GM21576 (cell line): ENCODE measurements around the gene DNMT3B.

Experiments used
- ATAC-seq: cut with Tn5 transposase; IDR thresholded peaks from one replicate; pipeline ENCODE4 v1.9.1; 2021; ENCODE audit warnings: mild to moderate bottlenecking, moderate library complexity; ENCODE audit not compliant: unreplicated experiment

DNMT3B gene

DNA sequence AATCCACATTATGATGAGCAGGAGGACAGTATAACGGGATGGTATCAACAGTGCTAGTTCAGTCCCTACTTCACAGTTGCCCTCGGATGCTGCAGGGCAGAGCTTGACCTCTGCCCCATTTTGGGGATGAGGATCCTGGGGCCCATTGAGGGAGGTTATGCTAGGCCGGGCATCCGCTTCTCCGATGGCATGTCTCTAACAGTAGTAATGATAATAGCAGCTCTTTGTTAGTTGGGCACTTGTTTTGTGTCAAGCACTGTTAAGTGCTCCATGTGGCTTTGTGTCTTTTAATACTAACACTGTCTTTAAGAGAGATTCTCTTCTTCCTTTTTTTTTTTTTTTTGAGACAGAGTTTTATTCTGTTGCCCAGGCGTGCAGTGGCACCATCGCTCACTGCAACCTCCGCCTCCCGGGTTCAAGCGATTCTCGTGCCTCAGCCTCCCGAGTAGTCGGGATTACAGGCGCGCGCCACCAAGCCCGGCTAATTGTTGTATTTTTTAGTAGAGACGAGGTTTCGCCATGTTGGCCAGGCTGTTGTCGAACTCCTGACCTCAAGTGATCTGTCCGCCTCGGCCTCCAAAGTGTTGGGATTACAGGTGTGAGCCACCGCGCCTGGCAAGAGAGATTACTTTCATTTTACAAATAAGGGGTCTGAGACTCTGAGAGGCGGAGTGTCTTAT lies 58.7 kb downstream of the DNMT3B start:
- no peak for ATAC-seq

DNA sequence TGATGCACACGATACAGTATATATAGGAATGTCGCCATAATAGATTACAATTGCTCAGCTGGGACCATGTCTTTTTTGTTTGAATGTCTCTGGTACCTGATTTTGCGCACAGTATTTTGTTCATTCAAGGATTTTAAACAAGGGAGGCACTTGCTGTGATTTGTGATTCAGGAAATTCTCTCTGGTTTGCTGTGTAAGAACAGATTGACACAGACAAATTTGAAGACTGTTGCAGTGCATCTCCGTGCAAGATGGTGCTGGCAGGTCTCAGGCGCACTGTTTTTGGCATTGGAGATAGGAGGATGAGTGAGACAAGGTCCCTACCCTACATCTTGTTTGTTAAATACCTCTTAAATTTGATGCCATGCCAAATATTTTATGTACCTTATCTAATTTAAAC lies 60.0 kb downstream of the DNMT3B start:
- no peak for ATAC-seq

DNA sequence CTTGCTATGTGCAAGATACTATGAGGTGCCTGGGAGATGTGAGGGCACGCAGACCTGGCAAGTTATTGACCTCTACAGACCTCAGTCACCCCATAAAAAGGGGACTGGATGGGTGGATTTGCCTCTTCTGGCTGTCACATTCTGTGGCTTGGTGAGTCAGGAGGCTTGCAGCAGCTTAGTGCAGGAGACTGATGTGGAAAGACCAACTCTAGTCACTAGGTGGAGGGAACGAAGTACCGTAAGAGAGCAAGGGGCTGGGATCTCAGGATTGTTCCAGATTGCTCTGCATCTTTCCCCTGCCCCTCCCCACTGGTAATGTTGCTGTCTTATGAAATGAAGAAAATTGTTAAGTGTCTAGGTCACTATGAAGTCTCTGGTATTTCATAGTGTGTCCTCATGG lies 60.9 kb downstream of the DNMT3B start:
- ATAC-seq: no peak

DNA sequence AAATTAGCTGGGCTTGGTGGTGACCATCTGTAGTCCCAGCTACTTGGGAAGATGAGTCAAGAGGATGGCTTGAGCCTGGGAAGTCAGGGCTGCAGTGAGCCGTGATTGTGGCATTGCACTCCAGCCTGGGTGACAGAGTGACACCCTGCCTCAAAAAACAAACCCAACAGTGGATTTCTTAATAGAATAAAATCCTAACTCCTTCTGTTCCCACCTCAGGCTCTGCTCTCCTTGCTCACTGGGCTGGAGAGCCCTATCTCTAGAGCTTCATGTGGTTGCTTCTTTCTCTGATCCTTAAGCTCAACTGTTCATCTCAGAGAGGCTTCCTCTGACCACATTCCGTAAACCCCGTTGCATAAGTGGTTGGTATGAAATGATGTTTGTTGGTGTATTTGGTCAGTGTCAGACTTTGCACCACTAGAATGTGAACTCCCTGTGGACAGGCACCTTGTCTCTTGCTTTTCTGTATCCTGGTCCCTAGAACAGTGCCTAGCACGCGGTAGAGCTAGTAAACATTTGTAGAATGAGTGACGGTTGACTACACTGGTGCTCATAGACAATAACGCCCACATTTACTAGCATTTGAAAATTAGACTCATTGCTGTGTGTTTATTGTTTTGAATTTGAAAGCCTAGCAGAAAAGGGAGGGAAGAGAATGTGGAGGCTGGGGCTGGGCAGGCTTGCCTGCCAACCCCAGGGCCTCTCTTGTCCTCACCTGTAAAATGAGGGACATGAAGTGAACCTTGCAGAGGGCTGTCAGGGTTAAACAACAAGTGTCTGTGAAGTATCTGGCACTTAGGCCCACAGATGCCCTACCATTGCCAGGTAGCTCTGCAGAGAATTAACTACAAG lies 61.8 kb downstream of the DNMT3B start:
- no peak for ATAC-seq

DNA sequence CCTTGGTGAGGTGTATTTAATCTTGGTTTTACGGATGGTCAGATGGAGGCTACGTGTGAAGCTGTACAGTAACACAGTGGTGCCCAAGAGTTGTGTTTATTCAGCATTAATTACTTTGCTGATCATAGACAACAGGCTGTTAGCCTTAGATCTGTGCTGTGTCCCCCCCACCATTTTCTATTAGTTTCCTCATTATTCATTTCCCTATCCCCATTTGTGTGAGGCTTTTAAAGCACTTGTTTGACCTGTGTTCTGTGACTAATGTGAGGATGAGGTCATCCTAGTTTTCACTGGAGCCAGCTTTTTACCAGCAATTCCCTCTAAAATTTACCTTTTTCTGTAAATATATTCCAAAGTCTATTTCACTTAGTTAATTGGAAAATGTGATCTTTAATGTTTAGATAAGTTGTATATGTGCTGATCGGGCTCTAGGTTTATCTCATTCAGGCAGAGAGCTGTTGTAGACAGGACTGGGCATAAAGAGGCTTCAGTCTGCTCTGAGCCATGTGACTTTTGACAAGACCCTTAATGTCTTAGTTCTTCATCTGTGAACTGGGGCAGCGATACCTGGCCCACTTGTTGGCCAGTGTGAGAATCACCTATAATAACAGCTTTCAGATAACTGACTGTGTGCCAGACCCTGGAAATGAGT lies 66.0 kb downstream of the DNMT3B start:
- no peak for ATAC-seq

DNA sequence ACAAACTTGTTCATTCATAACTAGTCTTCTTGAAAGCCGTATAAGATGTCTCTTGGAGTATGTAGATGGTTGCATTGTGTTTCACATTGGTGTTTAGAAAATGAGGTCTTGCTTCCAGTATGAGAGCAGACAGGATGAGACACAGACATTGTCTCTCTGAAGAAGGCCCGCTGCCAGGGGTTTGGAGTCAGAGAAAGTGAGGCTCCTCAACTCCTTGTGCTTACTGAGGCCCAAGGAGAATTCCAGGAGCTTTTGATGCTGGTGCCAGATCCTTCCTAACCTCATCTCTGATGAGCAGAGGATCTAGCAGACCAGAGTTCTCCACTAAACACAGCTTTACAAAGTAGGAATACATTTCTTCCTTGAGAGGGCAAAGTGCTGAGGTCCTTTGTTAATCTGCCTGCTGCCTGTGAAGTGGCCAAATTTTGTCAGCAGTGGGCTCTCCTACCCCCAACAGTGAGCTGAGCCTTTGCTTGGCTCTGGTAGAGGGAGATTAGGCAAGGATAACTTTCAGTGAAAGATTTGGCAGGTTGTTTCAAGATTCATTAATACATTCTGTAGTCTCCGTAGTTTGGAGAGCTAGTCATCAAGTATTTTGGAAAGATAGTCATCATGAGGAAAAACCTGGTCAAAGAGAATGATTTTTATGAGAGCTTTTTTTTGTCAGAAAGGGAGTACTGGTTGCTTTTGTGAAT lies 67.3 kb downstream of the DNMT3B start:
- ATAC-seq: no peak

DNA sequence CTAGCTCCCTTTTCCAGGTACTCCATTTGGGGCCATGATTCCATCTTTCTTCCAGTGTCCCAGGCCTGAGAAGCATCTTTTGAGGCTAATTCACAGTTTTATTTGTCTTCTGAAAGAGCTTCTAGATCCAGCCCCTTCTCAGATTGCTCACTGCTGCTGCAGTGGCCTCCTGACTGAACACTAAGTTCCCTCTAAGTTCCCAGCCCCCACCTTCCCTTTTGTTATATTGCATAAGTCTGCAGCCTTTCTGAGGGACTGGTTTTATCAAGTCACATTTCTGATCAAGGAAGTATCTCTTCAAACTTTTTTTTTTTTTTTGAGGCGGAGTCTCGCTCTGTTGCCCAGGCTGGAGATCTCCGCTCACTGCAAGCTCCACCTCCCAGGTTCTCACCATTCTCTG lies 68.3 kb downstream of the DNMT3B start:
- ATAC-seq: no peak

DNA sequence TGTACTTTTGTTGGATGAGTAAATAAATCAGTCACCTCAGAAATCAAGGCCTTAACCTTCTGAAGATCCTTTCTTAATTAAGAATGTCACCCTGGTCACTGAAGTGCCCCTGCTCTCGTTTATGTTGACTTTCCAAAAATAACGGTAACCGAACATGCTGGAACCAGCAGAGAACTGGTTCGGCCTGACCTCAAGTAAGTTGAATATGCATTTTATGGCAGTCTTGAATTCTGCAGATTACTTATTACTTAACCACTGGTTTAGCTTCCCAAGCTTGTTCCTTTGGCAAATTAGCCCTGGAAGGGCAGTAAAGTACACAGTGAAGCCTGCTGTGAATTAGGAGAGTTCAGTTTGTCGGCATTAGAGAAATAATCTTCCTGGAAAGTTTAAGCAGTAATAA lies 69.8 kb downstream of the DNMT3B start:
- no peak for ATAC-seq

DNA sequence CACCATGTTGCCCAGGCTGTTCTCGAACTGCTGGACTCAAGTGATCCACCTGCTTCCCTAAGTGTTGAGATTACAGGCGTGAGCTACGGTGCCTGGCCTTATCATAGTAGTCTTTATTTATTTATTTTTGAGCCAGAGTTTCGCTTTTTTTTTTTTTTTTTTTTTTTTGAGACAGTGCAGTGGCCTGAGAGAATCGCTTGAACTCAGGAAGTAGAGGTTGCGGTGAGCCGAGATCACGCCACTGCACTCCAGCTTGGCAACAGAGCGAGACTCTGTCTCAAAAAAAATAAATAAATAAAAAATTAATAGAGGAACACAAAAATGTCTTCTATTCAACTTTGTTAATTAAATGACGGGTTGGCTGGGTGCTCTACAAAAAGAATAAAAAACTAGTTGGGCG lies 70.5 kb downstream of the DNMT3B start:
- no peak for ATAC-seq

DNA sequence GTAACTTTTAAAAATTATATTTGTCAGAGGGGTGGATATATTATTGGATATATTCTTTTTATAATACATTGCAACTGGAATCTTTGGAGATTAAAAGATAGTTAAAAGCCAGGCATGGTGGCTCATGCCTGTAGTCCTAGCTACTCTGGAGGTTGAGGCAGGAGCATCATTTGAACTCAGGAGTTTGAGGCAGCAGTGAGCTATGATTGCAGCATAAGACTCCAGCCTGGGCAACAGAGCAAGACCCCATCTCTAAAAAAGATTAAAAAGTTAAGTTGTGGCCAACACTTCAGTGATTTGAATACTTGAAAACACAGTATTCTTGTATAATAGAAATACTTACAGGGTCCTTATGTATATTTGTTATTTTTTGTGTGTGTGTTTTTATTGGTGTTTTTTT lies 72.8 kb downstream of the DNMT3B start:
- ATAC-seq: no peak

DNA sequence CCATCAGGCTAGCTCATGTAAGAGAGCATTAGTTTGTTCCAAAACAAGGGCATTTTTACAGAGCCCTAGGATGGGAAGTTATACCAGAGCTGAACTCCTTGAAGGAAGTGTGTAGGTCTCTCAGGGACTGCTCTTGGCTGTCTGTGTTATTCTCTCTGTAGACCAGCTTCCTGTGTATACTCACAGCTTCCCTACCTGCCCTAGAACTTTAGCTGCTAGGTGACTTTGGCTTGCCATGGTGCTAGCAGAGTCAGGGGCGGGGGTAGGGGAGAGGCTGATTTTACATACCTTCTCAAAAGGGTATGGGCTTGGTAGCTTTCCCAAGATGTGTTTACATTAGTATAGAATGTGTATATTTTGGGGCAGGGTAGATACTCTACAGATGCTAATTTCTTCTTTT lies 75.0 kb downstream of the DNMT3B start:
- no peak for ATAC-seq

DNA sequence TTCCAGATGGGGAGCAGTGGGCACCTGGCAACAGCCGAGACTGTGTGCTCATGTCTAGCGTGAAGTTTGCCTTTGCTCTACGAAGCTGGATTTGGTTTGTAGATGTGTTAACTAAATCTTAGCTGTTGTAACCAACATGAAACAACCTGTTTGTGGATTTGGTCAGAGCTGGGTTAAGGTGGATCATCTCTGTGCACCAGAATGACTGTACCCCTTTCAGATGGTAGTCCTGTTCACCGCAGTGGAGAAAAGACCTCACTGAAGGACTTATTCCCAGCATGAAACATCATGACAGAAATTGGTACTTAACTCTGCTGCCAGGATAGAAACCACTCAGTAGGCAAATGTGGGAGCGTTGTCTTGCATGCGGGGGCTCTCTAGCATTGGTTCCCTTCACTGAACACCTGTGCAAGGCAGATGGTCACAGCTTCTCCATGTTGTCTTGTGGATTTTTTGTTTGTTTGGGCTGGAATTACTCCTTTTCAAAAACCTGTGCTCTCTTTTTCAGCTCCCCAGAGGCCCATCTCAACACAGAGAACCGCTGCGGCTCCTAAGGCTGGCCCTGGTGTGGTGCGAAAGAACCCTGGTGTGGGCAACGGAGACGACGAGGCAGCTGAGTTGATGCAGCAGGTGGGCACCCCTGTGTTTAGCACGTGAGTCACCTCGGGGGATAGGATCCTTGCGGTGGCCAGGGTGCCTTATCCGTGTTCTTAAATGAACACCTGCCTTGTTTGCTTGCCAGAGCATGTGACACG lies 77.2 kb downstream of the DNMT3B start:
- ATAC-seq: no peak

DNA sequence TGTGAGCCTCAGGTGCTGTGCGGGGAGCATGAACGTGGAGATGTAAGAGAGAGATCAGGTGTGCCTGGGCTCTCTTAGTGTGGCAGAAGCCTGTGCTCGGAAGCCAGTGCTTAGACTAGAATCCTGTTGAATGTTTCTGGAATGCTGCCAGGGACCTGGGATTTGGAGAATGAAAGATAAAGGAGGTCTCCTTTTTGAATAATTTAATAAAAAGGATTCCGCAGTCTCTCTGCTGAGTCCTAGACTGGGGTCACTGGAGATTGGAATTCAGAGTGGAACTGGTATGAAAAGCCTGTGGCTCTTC lies 77.7 kb downstream of the DNMT3B start:
- ATAC-seq: no peak

DNA sequence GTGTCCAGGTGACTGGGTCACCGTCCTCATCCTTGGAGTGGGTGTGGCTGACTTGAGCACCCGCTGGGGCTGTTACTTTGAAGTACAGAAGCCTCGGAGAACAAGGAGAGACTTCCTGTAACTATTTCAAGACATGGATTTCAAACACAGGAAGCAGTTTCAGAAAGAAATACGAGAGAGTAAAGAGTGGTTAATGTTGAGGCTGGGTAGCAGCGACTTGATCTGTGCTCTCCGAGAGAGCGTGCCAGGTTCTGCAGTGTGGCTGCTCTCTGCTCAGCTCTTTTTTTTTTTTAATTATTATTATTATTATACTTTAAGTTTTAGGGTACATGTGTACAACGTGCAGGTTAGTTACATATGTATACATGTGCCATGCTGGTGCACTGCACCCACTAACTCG lies 79.0 kb downstream of the DNMT3B start:
- no peak for ATAC-seq

DNA sequence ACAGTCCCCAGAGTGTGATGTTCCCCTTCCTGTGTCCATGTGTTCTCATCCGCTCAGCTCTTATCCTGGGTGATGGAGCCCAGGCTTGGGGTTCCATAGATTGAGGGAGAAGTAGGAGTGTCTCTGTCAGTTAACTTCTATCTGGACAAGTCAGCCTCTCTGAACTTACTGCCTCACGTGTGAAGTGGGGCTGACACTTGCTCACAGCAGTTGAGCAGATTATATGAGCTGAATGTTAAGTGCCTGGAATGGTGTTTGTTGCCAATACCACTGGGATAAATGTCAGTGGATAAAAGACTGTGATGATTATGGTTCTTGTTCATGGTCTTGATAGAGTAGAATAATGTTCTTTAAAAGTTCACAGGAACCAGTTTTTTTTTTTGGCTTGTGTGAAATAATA lies 79.4 kb downstream of the DNMT3B start:
- no peak for ATAC-seq

DNA sequence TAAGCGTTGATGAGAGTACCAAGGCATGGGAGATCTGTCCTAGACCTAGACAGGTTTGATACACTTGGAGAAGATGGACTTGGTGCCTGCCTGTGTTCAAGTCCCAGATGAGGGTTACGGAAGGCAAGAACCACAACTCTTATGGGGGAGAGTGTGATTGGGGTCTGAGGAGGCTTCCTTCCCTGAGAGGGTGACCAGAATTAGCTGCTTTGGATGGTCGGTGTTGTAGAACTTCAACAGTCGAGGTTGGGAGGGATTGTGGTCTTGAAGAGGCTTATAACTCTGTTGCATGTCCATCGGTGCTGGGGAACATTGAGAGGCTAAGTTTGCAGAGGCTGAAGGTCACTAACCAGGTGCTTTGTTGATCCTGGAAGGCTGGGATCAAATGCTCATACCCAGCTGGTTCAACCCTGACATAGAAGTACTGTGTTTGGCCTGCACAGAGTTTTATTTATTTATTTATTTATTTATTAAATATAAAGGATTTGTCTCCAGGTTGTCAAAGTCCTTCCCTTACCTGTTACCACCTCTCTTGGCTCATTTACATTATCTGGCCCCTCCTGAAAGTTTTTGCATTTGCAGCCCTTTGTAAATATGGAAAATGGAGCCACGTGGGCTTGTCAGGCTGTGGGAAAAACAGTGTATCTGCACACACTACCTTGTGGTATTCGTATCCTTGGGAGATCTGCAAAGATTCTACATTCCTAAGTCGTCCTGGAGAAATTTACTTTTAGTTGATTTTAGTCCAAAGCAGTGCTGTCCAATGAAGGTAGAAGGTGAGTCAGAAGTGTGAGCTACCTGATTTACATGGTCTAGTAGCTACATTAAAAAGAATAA lies 80.7 kb downstream of the DNMT3B start:
- ATAC-seq: no peak

DNA sequence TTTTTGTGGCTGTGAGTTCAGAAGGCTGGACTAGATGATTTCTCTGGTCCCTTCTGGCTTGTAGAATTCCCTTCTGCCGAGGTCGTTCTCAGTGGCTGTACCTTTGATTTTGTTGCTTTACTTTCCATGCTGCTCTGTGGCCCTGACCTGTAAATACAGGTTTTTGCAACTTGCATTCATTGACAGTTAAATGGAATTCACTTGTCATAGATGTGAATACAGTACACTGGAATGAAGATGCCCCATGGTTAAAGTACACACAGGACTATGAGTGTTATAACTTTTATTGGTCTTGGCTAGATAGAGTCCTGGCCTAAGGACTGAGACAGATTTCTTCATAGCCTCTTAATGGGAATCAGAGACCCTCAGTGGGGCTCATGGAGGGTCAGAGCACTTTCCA lies 83.6 kb downstream of the DNMT3B start:
- ATAC-seq: no peak

DNA sequence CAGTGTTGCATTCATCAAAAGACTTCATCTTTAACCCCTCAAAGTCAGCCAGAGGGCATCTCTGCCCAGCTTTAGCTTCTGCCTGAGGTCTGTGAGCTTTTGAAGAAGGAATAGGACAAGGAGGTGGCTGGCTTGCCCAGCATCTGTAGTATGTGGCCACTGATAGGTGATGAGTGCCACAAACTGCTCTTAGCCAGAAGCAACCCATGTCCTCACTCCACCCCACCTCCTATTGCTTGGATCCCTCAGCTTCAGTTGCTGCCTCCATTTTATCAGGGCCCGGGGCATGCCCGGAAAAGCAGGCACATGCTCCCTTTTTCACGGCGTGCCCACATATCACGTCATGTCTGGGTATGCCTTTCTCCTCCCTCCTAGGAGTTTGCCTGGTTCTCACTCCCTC lies 84.7 kb downstream of the DNMT3B start:
- no peak for ATAC-seq

DNA sequence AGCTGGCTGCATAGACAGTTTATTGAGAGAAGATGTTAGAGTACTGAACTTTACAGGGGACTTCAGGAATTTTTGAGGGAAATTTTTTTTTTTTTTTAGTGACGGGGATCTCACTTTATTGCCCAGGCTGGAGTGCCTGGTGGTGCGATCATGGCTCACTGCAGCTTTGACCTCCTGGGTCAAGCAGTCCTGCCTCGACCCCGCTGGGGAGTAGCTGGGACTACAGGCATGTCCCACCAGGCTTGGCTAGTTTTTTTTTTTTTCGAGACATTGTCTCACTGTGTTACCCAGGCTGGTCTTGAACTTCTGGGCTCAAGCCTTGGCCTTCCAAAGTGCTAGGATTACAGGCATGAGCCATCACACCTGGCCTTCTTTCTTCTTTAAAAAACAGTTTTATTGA lies 85.8 kb downstream of the DNMT3B start:
- no peak for ATAC-seq

DNA sequence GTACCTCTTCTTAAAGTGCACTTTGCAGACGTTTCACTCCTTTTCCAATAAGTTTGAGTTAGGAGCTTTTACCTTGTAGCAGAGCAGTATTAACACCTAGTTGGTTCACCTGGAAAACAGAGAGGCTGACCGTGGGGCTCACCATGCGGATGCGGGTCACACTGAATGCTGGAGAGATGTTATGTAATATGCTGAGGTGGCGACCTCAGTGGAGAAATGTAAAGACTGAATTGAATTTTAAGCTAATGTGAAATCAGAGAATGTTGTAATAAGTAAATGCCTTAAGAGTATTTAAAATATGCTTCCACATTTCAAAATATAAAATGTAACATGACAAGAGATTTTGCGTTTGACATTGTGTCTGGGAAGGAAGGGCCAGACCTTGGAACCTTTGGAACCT lies 86.7 kb downstream of the DNMT3B start:
- ATAC-seq: no peak
